ENCODE data around the gene OPA3. TPM values are rescaled to one million over a fixed set of nuclear protein-coding genes. Genes with fewer than 3 reads are reported as not detected.

The OPA3 gene
- total and polyA plus RNA-seq, 12 donors: 4.3 to 34.1 (median 16.7) TPM

DNA sequence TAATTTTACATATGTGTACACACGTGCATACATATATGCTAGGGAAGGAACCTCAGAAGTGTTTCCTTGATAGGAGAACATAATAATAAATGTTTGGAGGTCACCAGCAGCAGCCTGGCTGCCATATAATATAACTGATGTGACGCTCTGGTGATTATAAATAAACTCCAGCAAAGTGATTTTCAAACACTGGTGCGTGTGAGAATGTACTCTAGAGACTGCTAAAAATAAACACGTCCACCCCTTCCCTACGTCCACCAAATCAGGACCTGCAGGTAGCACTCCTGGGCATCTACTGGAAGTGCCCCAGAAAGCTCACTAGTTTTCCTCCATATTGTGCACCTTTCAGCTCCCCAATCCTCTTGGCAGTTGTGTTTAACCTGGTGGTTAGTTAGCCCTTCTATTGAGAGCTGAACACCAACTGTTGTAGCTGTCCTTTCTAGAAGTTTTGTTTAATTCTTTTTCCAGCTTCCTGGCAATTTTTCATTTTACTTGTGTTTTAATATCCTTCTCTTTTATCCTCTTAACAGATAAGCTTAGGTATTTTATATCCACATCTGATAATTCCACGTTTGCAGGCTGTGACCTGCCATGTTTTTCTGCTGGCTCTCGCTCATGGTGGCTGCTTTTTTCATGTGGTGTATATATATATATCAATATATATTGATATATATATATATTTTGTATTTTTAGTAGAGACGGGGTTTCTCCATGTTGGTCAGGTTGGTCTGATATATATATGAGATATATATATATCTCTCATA, 13.0 kb downstream of the OPA3 start:
- Histone ChIP-seq H3K27me3 (no peaks in the 10 kb centered on the region), H3K4me3 (no peak overlapping the region), H3K27ac (no peak overlapping the region), H3K9me3 (replicated peaks in 1 of 3) (no peaks in the 10 kb centered on the region), H3K4me1 (replicated peaks in 1 of 2) (peaks cover 0 to 10% of the 10 kb centered on the region in 2 donors), H3K36me3 (replicated peaks in 1 of 2) (no peaks in the 10 kb centered on the region)
- WGBS, 4 donors: 84 to 89% (median 87%) methylated on average over 8 of the region's 8 CpGs
- TF ChIP-seq, protein P1, sequence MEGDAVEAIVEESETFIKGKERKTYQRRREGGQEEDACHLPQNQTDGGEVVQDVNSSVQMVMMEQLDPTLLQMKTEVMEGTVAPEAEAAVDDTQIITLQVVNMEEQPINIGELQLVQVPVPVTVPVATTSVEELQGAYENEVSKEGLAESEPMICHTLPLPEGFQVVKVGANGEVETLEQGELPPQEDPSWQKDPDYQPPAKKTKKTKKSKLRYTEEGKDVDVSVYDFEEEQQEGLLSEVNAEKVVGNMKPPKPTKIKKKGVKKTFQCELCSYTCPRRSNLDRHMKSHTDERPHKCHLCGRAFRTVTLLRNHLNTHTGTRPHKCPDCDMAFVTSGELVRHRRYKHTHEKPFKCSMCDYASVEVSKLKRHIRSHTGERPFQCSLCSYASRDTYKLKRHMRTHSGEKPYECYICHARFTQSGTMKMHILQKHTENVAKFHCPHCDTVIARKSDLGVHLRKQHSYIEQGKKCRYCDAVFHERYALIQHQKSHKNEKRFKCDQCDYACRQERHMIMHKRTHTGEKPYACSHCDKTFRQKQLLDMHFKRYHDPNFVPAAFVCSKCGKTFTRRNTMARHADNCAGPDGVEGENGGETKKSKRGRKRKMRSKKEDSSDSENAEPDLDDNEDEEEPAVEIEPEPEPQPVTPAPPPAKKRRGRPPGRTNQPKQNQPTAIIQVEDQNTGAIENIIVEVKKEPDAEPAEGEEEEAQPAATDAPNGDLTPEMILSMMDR (IDR thresholded peaks at IDR 0.05): no peak
- TF ChIP-seq POLR2A (IDR thresholded peaks at IDR 0.05): no peak
- intact Hi-C loops (cut with DNase I): no loop called here
- no peak for DNase-seq

DNA sequence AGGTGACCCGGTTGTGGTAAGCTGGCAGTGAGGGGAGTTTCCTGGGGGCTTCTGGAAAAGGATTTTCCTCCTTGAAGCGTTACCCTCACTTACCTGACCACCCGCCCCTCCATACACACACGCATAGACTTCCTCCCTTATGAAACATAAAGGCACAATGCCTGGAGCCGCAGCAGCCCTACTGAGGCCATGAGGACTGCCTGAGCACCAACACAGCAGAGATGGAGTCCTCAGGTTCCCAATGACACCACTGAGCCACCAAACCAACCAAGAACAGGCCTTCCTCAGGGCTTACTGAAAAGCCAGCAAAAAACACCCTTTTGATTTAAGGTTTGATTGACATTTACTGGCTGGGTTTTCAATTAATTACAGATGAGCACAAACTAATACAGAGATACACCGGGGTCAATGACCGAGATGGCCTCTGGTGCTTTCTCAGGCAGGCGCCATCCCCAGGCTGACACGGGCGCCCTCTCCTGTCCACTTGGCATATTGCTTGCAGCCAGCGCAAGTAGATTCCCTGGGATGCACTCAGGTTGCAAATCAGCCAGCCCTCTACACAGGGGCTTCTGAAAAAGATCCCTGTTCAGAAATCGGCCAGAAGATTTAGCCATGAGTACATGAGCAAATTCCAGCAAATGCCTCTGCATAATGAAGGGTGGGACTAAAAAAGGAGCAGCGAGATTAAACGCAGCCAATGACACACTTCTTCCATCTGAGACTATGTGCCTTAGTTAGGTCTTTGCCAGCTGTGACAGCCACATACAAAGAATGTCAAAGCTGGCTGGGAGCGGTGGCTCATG, 14.8 kb downstream of the OPA3 start:
- Histone ChIP-seq H3K9me3 (replicated peaks in 1 of 3) (no peaks in the 10 kb centered on the region), H3K36me3 (replicated peaks in 1 of 2) (no peaks in the 10 kb centered on the region), H3K4me3 (no peak overlapping the region), H3K27ac (no peak overlapping the region), H3K27me3 (no peaks in the 10 kb centered on the region), H3K4me1 (replicated peaks in 1 of 2) (peaks cover 0 to 5% of the 10 kb centered on the region in 2 donors)
- no peak for TF ChIP-seq POLR2A (IDR thresholded peaks at IDR 0.05)
- TF ChIP-seq, protein P1 (IDR thresholded peaks at IDR 0.05): peak; percentile 64 to 87 (median 76)
- peak; percentile 66 to 84 (median 76) for DNase-seq
- 50 to 61% (median 51%) methylated on average over 13 to 15 of the region's 15 CpGs for WGBS, 4 donors
- intact Hi-C loops (cut with DNase I): loop anchor here in 1 of 2 donors (5.0 kb wide), 1 partner anchor 48 kb away; no protein-coding TSS in a partner anchor

DNA sequence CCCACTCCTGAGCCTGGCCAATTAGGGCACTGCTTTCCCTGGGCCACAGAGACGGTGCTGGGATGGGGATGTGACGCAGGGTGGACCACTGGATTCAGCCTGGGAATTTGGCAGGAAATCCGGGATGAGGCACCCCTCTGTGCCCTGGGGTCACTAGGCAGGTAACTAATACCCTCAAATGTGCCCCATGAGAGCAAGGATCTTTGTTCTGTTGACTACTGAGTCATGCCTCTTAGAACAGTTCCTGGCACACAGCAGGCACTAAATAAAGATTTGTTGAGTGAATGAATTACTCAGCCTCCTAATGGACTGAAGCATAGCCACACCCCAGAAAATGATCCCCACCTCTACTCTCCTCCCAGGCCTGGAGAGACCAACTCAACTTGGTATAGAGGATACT, 15.9 kb downstream of the OPA3 start:
- no peak for DNase-seq
- H3K27me3 ChIP-seq: no peaks in the 10 kb centered on the region
- H3K4me3 ChIP-seq: no peak overlapping the region
- TF ChIP-seq, protein P1 (IDR thresholded peaks at IDR 0.05): no peak
- no peak for TF ChIP-seq POLR2A (IDR thresholded peaks at IDR 0.05)
- H3K9me3 ChIP-seq (replicated peaks in 1 of 3): no peaks in the 10 kb centered on the region
- H3K27ac ChIP-seq: peak overlapping the region in 1 of 5 donors; percentile 49
- intact Hi-C loops (cut with DNase I): loop anchor here in 1 of 2 donors (5.0 kb wide), 1 partner anchor 46 kb away; no protein-coding TSS in a partner anchor
- H3K4me1 ChIP-seq (replicated peaks in 1 of 2): no peaks in the 10 kb centered on the region
- no peaks in the 10 kb centered on the region for H3K36me3 ChIP-seq (replicated peaks in 1 of 2)
- WGBS, 4 donors: 83 to 96% methylated on average over 3 of the region's 3 CpGs; no CpG with 5 or more reads in 2 of the 4 donors

DNA sequence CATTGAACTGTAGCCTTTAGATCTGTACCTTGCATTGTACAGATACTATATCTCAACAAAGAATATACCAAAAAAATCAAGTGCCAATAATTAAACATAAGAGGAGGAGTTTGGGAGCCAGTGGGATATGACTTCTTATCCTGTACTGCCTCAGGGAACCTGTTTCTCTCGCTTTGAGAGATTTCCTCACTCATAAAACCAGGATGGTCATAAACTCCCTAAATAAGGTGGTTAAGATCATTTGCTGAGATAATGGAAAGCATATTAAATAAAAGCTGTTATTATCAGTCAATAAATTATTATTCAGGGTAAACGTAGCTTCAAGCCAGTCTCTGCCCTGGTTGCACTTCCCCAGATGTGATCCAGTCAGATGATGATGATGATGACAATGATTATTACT, 17.0 kb downstream of the OPA3 start:
- DNase-seq: no peak
- Histone ChIP-seq H3K4me1 (replicated peaks in 1 of 2) (no peaks in the 10 kb centered on the region), H3K27ac (no peak overlapping the region), H3K4me3 (no peak overlapping the region), H3K27me3 (no peaks in the 10 kb centered on the region), H3K9me3 (replicated peaks in 1 of 3) (no peaks in the 10 kb centered on the region), H3K36me3 (replicated peaks in 1 of 2) (no peaks in the 10 kb centered on the region)
- intact Hi-C loops (cut with DNase I): loop anchor here in 1 of 2 donors (5.0 kb wide), 1 partner anchor 45 kb away; no protein-coding TSS in a partner anchor
- TF ChIP-seq POLR2A (IDR thresholded peaks at IDR 0.05): no peak
- TF ChIP-seq, protein P1 (IDR thresholded peaks at IDR 0.05): no peak
- 82 to 92% (median 88%) methylated on average over 2 of the region's 2 CpGs for WGBS, 4 donors

All from adrenal gland (tissue), 12 donors.